ENCODE results near the gene FGF5.

GRCh38 chr4:80312124-80312523 is 45.7 kb downstream of the FGF5 start:
- no peak for TF ChIP-seq CTCF (IDR thresholded peaks at IDR 0.05)
- TF ChIP-seq POLR2A (IDR thresholded peaks at IDR 0.05): no peak

Data from lower leg skin (tissue), 3 donors.